GM19397 (cell line): ENCODE results near the gene CLRN1.
A peak's percentile ranks its signal among the peaks of the same experiment; 100 is the strongest.

Source experiments
- ATAC-seq: cut with Tn5 transposase; IDR thresholded peaks from one replicate; pipeline ENCODE4 v1.9.1; 2021; ENCODE audit warnings: mild to moderate bottlenecking, moderate library complexity; ENCODE audit not compliant: unreplicated experiment

The CLRN1 gene

DNA sequence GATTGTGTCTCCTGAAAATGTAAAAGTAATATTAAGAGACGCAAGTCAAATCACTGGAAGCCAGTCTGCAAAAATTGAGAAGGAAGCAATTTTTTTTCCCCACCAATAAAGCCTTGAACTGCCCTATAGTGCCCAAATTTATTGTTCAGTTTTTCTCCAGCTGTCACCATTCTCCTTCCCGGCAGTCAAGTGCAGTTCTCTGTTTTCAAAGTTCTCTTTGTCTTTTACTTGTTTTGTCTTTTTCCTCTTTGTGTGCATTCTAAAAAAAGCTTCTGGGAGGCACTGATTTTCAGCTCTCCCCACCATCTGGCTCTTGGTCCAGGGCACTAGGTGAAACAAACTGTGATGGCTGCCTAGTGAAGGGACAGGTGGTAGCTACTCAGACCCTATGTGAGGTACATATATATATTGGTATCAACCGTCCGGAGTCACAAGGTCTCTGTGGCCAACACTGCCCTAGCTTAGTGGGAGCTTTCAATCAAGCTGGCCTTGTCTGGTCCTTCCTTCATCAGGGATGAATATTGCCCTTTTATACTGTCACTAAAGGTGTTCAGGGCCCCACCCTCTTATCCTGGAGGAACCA lies 6.1 kb upstream of the CLRN1 start:
- ATAC-seq: no peak

DNA sequence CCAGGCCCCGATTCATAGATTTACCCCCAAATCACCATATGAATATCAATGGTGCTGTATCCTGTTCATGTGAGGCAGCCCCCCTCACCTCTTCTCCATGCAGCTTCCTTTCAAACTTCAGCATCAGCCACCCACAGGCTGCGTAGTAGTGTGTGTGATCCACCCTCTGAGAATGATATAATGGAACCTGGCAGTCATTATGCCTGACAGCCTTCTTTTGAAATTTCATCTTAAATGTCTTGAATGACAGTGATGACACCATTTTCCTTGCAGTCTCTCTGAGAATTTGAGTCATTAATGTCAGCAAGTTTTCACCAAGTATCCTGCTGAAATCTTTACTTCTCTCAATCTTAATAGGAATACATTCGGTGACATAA lies 3.5 kb upstream of the CLRN1 start:
- ATAC-seq: no peak

- ATAC-seq: no peak
These were observed 2.8 kb upstream of the CLRN1 start for GRCh38 chr3:150975086-150975991.

- no peak for ATAC-seq
These were observed 1.7 kb downstream of the CLRN1 start for GRCh38 chr3:150970665-150971324.

GRCh38 chr3:150968341-150969035 lies 4.0 kb downstream of the CLRN1 start:
- ATAC-seq: no peak

DNA sequence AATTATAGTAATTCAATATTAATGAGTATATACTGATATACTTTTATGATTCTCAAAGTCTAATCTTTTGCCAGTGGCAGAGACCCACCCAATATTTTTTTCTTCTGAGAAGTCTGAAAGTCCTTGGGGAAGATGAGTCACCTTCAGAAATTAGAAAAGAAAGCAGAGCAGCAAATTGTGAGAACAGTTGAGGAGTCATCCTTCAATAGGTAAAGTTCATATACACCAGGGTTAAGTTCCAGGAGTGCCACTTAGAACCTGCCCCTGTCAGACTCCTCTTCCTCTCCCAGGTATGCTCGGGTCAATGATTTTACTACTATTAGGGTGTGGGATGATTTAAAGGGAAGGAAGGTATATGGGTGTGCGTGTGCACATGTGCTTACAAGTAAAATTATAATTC lies 7.1 kb downstream of the CLRN1 start:
- ATAC-seq: no peak

DNA sequence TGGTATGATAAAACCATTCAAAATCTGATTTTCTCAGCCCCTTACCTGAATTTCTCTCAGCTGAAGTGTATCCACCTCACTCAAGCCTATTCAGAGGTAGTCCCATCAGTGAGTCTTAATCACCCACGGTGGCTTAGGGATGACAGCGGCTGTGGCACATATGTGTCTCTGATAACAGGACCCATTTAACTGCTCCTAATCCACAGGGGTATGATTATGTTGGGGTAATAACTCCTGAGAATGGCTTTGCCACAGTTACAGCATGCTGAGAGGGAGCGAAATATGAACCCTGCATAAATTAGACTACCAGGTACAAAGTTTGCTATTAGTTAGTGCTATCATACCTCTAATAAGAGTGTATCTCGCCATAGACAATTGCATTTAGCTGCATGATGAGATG lies 10.6 kb downstream of the CLRN1 start:
- no peak for ATAC-seq

DNA sequence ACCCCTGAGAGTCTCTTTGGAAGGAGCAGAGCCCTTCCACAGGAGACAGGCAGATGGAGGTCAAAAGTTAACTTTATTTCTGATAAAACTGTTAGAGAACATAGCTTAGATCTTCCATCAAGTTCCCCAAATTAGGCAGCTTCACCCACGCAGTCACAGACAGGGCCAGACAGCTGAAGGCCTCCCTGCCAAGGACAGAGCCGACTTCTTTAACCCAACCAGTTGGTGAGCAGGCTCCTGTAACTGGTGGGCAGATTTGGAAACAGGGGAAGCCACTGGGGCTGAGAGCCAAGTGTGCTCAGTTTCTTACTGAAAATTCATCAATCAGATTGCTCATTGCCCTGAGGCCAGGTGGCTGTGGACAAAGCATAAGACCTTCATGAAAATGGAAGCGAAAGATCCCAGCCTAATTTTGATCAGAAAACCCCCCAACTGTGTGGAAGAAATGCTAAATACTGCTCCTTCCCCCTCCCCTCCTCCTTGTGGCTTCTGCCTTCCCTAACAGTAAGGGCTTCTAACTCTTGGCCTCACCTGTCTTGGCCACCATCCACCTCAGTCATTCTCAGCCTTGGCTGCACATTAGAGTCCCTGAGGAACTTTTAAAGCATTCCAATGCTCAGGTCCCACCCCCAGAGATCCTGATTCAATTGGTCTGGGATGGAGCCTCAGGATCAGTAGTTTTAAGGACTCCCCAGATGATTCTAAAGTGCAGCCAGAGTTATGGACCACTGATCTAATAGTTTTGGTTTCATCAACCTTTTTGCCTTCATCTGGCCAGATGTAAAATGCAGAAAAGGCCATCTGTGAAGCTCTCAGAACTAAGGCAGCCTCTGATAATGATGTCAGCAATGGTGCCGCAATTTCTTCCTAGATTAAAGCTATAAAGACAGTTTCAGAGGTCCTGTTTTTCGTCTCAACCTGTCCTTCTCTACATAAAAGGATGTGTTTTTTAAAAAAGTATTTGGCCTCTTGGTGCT lies 11.5 kb downstream of the CLRN1 start:
- no peak for ATAC-seq

GRCh38 chr3:150958683-150959082 lies 13.8 kb downstream of the CLRN1 start:
- no peak for ATAC-seq

GRCh38 chr3:150956376-150956775 lies 16.2 kb downstream of the CLRN1 start:
- no peak for ATAC-seq

- ATAC-seq: no peak
These were observed 20.6 kb downstream of the CLRN1 start for GRCh38 chr3:150951923-150952322.

- ATAC-seq: no peak
These were observed 27.1 kb downstream of the CLRN1 start for GRCh38 chr3:150945226-150946032.

DNA sequence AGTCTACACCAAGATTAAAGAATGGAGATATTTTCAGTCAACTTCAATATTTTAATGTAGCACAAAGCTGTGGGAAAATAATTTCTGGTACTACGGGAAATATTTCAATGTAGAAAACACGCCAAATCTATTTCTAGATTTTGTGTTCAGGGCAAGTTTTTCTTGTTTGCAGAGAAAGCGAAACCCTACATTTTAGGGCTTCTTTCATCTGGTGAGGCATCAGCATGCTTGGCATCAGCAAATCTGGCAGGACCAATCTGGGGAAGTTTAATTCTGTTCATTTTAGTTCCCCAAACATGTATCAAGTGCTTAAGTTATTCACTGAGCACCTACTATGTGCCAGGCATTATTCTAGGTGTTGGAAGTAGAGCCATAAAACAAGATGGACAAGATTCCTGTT lies 30.3 kb downstream of the CLRN1 start:
- ATAC-seq: no peak

DNA sequence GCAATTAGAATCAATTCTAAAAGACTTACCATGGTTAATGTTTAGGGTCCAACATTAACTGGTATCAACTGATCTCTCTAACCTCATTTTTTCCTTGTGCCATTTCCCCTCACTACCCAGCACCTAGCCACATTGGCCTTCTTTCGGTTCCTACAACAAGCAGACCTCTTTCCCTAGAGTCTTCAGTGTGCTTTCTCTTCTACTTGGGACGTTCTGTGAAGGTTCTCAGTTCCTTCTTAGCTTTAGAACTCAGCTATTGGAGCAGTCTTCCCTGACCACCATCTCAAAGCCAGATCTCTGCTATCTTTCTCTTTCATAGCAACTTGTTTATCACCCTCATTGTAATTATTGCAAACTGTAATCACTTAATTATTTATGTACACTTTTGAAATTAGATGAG lies 35.8 kb downstream of the CLRN1 start:
- peak; percentile 78 for ATAC-seq

DNA sequence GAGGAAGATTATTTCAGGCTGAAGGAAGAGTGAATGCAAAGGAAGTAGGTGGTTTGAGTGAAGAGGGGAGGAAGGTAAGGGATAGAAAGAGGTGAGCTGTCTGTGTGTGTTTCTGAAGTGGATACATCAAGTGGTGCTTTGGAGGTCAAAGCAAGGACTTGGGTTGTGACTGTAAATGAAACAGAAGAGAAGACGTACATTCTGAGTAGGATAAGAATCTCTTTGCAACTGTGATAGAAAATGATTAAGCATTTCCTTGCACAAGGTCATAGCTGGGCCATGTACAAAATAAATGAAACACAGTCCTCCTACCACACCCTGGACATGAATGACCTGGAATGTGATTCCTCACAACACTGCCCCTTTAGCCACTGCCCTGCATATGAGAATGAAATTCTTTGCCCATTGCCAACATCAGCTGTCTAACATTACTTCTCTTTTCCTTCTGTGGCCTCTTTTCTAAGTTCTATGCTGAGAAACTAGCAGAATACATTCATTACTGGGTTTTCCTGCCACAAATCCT lies 39.0 kb downstream of the CLRN1 start:
- no peak for ATAC-seq

DNA sequence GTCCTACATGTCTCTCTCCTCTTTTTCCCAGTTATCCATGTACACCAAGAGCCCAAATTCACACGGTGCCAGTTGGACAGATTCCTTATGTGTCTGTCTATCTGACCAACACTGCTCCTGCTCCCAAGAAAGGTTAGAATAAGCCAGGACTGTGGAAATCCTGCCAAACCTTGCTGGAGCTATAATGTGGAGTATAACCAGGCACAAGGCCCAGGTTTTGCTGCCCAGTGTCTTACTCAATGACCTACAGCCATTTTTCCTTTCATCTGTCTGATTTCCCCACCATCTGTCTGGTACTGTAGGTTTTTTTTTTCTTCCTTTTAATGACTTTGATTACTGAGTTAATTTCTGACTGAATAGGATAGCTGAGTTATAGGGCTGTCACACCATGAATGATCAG lies 40.8 kb downstream of the CLRN1 start:
- no peak for ATAC-seq

DNA sequence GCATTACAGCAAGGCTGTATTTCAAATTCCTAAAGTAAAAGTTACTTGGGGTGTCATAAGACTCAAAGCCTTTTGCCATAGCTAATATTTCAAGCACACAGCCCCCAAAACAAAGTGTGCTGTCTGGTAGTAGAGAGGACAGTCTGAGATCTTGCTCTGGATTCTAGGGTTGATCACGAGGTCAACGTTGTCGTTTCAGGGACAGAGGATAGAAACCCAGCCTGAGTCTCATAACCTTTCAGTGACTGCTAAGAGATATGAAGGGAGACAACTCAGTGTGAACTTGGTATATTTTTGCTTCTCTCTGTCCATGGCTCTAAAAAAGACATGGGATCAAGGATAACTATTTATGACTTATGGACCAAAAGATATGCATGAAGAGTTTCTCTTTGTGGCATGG lies 41.7 kb downstream of the CLRN1 start:
- ATAC-seq: no peak

DNA sequence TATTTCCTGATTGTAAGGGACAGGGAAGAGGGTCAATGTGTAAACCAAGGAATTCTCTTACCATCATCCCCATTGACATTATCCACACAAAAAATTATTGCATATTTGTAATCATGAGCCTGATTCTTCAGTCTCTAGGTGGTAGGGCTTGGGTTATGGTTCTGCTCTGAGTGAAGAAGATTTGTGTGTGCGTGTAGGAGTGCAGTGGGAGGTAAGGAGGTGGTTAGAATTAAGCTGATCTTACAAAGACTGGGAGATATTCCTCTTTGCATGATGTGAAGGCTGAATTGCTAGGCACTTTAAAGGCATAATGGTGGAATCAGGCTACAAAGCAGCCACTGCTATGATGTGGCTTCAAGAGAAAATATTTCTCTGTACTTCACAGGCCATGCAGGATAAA lies 44.3 kb downstream of the CLRN1 start:
- ATAC-seq: no peak

GRCh38 chr3:150926328-150926727 lies 46.2 kb downstream of the CLRN1 start:
- ATAC-seq: no peak
